ENCODE results near the gene COBLL1. TPM values are rescaled to one million over a fixed set of nuclear protein-coding genes. Genes with fewer than 3 reads are reported as not detected.

COBLL1 gene
- total RNA-seq, 1 donor from 2014 or later, result 110 TPM

GRCh38 chr2:164843346-164843911 is 1.8 kb upstream of the COBLL1 start:
- H3K36me3 Mint-ChIP-seq, result no peaks in the 10 kb centered on the region
- no peaks in the 10 kb centered on the region for H3K9me3 Mint-ChIP-seq
- H3K4me1 Mint-ChIP-seq, result peaks cover 68% of the 10 kb centered on the region
- H3K27me3 Mint-ChIP-seq (ENCODE audit: low read depth), result peaks cover 11% of the 10 kb centered on the region
- H3K4me3 Mint-ChIP-seq, result no peak overlapping the region
- no peak for DNase-seq (ENCODE audit: low spot score in 2 of 2, unreplicated experiment in 2 of 2)
- TF ChIP-seq CTCF (IDR thresholded peaks at IDR 0.05; ENCODE audit: unreplicated experiment), result no peak
- H3K27ac Mint-ChIP-seq, result peak overlapping the region; percentile 89

GRCh38 chr2:164842624-164842966 is 972 bp upstream of the COBLL1 start:
- peaks cover 66% of the 10 kb centered on the region for H3K4me1 Mint-ChIP-seq
- no peaks in the 10 kb centered on the region for H3K9me3 Mint-ChIP-seq
- H3K4me3 Mint-ChIP-seq, result peak overlapping the region; percentile 80
- H3K36me3 Mint-ChIP-seq, result no peaks in the 10 kb centered on the region
- no peak for DNase-seq (ENCODE audit: low spot score in 2 of 2, unreplicated experiment in 2 of 2)
- TF ChIP-seq CTCF (IDR thresholded peaks at IDR 0.05; ENCODE audit: unreplicated experiment), result no peak
- peak overlapping the region; percentile 95 for H3K27ac Mint-ChIP-seq
- peaks cover 11% of the 10 kb centered on the region for H3K27me3 Mint-ChIP-seq (ENCODE audit: low read depth)

- H3K4me1 Mint-ChIP-seq, result peaks cover 62% of the 10 kb centered on the region
- H3K27me3 Mint-ChIP-seq (ENCODE audit: low read depth), result peaks cover 11% of the 10 kb centered on the region
- H3K36me3 Mint-ChIP-seq, result no peaks in the 10 kb centered on the region
- no peak for TF ChIP-seq CTCF (IDR thresholded peaks at IDR 0.05; ENCODE audit: unreplicated experiment)
- H3K27ac Mint-ChIP-seq, result peak overlapping the region; percentile 96
- H3K4me3 Mint-ChIP-seq, result peak overlapping the region; percentile 97
- peak; percentile 39 to 73 for DNase-seq (ENCODE audit: low spot score in 2 of 2, unreplicated experiment in 2 of 2)
- H3K9me3 Mint-ChIP-seq, result no peaks in the 10 kb centered on the region
These were observed 499 bp downstream of the COBLL1 start for GRCh38 chr2:164840930-164841718.

- DNase-seq (ENCODE audit: low spot score in 2 of 2, unreplicated experiment in 2 of 2), result peak in 1 of 2 experiments; percentile 50
- Mint-ChIP-seq H3K4me3 (peak overlapping the region; percentile 97), H3K4me1 (peaks cover 59% of the 10 kb centered on the region), H3K27ac (peak overlapping the region; percentile 96), H3K36me3 (no peaks in the 10 kb centered on the region), H3K27me3 (ENCODE audit: low read depth) (peaks cover 11% of the 10 kb centered on the region), H3K9me3 (no peaks in the 10 kb centered on the region)
- no peak for TF ChIP-seq CTCF (IDR thresholded peaks at IDR 0.05; ENCODE audit: unreplicated experiment)
These were observed 1.1 kb downstream of the COBLL1 start for GRCh38 chr2:164840458-164840929.

- Mint-ChIP-seq H3K4me3 (peak overlapping the region; percentile 97), H3K36me3 (no peaks in the 10 kb centered on the region)
- no peak for DNase-seq (ENCODE audit: low spot score in 2 of 2, unreplicated experiment in 2 of 2)
These were observed 1.6 kb downstream of the COBLL1 start for GRCh38 chr2:164839914-164840457.

More at GRCh38 chr2:164839914-164840457, 1.6 kb downstream of the COBLL1 start:
- Mint-ChIP-seq H3K27ac (peak overlapping the region; percentile 96), H3K27me3 (ENCODE audit: low read depth) (peaks cover 11% of the 10 kb centered on the region), H3K4me1 (peaks cover 59% of the 10 kb centered on the region), H3K9me3 (no peaks in the 10 kb centered on the region)
- no peak for TF ChIP-seq CTCF (IDR thresholded peaks at IDR 0.05; ENCODE audit: unreplicated experiment)
